ENCODE data around the gene GNG11. TPM values are rescaled to one million over a fixed set of nuclear protein-coding genes. Genes with fewer than 3 reads are reported as not detected.

GNG11 gene
- total RNA-seq, 1 experiment from 2014 or later = 7.0 TPM

- Histone ChIP-seq H3K27me3 (ENCODE audit: control insufficient read depth, insufficient read depth, low read length) (no peaks in the 10 kb centered on the region; the same call in none of the 2 replicates), H3K36me3 (ENCODE audit: control insufficient read depth, insufficient read depth, low read length) (no peaks in the 10 kb centered on the region), H3K4me1 (ENCODE audit: control insufficient read depth, insufficient read depth, low read length) (no peaks in the 10 kb centered on the region), H3K27ac (ENCODE audit: low read length) (no peak overlapping the region), H3K9me3 (ENCODE audit: control insufficient read depth, insufficient read depth, low read depth, low read length) (no peaks in the 10 kb centered on the region), H3K4me3 (ENCODE audit: low read depth in 2 of 2, low read length in 2 of 2) (no peak overlapping the region)
- ChIA-PET POLR2A (no interaction called here), CTCF (no interaction called here)
- TF ChIP-seq SIN3A (IDR thresholded peaks at IDR 0.05; ENCODE audit: borderline replicate concordance, insufficient read depth, low read depth, low read length) (no peak), POLR2AphosphoS5 (IDR thresholded peaks at IDR 0.05; ENCODE audit: low read depth, low read length) (no peak), REST (IDR thresholded peaks at IDR 0.05; ENCODE audit: insufficient read depth in 1 of 2, low read depth in 2 of 2, low read length in 1 of 2) (no peak), TCF7L2 (IDR thresholded peaks at IDR 0.05; ENCODE audit: low read depth, low read length) (no peak)
- TF ChIP-seq, protein P1, sequence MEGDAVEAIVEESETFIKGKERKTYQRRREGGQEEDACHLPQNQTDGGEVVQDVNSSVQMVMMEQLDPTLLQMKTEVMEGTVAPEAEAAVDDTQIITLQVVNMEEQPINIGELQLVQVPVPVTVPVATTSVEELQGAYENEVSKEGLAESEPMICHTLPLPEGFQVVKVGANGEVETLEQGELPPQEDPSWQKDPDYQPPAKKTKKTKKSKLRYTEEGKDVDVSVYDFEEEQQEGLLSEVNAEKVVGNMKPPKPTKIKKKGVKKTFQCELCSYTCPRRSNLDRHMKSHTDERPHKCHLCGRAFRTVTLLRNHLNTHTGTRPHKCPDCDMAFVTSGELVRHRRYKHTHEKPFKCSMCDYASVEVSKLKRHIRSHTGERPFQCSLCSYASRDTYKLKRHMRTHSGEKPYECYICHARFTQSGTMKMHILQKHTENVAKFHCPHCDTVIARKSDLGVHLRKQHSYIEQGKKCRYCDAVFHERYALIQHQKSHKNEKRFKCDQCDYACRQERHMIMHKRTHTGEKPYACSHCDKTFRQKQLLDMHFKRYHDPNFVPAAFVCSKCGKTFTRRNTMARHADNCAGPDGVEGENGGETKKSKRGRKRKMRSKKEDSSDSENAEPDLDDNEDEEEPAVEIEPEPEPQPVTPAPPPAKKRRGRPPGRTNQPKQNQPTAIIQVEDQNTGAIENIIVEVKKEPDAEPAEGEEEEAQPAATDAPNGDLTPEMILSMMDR (IDR thresholded peaks at IDR 0.05) = no peak
- in situ Hi-C loops (cut with HindIII; ENCODE audit: low pct_unique_long_range_greater_than_20kb, low sequenced_read_pairs) = no loop called here
- no TSS peak for BruUV-seq (replicated peaks)
- DNase-seq (ENCODE audit: low read depth, low spot score) = no peak
- no peak for ATAC-seq
- intact Hi-C loops (cut with micrococcal nuclease; ENCODE audit: unreplicated experiment) = no loop called here
Measured at GRCh38 chr7:93882468-93882867, 39.1 kb upstream of the GNG11 start.

DNA sequence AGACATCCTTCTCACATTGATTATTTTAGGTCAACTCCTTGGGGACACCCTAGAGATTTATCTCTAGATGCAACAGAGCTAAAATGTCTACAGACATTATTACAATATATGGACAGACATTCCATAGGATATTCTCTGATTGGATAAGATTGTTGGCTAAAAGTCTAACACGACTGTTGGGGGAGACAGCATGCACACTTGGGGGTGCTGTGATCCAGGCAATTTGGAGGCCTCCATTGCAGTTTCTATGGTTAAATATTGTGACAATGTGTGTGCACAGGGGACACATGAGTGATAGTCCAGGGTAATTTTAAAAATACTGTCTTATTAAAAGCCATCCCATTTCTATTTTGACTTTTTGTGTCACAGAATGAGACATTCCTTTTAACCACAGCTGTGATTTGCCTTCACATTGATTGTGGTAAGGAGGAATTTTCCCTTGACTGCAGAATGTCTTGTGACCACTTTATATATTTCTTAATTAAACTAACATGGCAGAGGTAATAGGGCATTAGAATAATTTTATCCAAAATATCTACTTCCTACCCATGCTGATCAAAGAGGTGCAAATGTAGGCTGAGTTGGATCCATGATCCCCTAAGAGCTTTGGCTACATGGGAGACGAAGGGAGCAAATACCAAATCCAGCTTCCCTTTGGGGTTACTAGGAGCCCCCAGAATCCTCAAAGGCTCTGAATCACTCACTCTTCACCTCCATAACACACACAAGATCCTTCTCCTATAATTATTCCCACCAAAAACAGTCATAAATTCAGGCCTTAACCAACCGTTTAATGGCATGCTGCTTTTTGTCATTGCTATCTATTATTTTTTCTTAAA, 38.2 kb upstream of the GNG11 start:
- Histone ChIP-seq H3K27ac (ENCODE audit: low read length) (no peak overlapping the region), H3K9me3 (ENCODE audit: control insufficient read depth, insufficient read depth, low read depth, low read length) (no peaks in the 10 kb centered on the region), H3K4me3 (ENCODE audit: low read depth in 2 of 2, low read length in 2 of 2) (no peak overlapping the region), H3K4me1 (ENCODE audit: control insufficient read depth, insufficient read depth, low read length) (no peaks in the 10 kb centered on the region), H3K27me3 (ENCODE audit: control insufficient read depth, insufficient read depth, low read length) (no peaks in the 10 kb centered on the region; the same call in none of the 2 replicates), H3K36me3 (ENCODE audit: control insufficient read depth, insufficient read depth, low read length) (no peaks in the 10 kb centered on the region)
- ATAC-seq (no peak), DNase-seq (ENCODE audit: low read depth, low spot score) (no peak)
- CTCF ChIA-PET = no interaction called here
- intact Hi-C loops (cut with micrococcal nuclease; ENCODE audit: unreplicated experiment) (no loop called here), in situ Hi-C loops (cut with HindIII; ENCODE audit: low pct_unique_long_range_greater_than_20kb, low sequenced_read_pairs) (no loop called here)
- POLR2A ChIA-PET = no interaction called here
- TF ChIP-seq REST (IDR thresholded peaks at IDR 0.05; ENCODE audit: insufficient read depth in 1 of 2, low read depth in 2 of 2, low read length in 1 of 2) (no peak), SIN3A (IDR thresholded peaks at IDR 0.05; ENCODE audit: borderline replicate concordance, insufficient read depth, low read depth, low read length) (no peak), TCF7L2 (IDR thresholded peaks at IDR 0.05; ENCODE audit: low read depth, low read length) (no peak), POLR2AphosphoS5 (IDR thresholded peaks at IDR 0.05; ENCODE audit: low read depth, low read length) (no peak)
- TF ChIP-seq, protein P1 (IDR thresholded peaks at IDR 0.05) = peak; percentile 5; the same call in 1 of the 2 replicates
- BruUV-seq (replicated peaks) = no TSS peak
